HepG2 (cell line): ENCODE measurements around the gene ARVCF. TPM values are rescaled to one million over a fixed set of nuclear protein-coding genes. Genes with fewer than 3 reads are reported as not detected.

Experiments used
- ARID5B ChIP-seq: IDR thresholded peaks from 2 replicates; pipeline ENCODE4 v1.4.0; 2020; ENCODE audit warnings: mild to moderate bottlenecking, missing genetic modification reagents
- CEBPB ChIP-seq: IDR thresholded peaks from 2 replicates; pipeline ENCODE4 v1.6.1; 2011; ENCODE audit warnings: low read depth, low read length, improper control_type of control experiment, borderline replicate concordance
- CHCHD3 ChIP-seq: sonication (generic); formaldehyde crosslinking; IDR thresholded peaks from 2 replicates; pipeline ENCODE4 v1.8.0; 2022; ENCODE audit warnings: mild to moderate bottlenecking, missing genetic modification reagents, moderate library complexity
- DMTF1 ChIP-seq: sonication (generic); formaldehyde crosslinking; IDR thresholded peaks from 2 replicates; pipeline ENCODE4 v1.4.0; 2020; ENCODE audit warnings: mild to moderate bottlenecking, missing genetic modification reagents
- E2F2 ChIP-seq: sonication (generic); formaldehyde crosslinking; IDR thresholded peaks from 2 replicates; pipeline ENCODE4 v1.4.0; 2020; ENCODE audit warnings: missing genetic modification reagents, borderline replicate concordance
- E2F5 ChIP-seq: sonication (generic); formaldehyde crosslinking; conservative IDR thresholded peaks from 2 replicates; pipeline ENCODE4 v1.4.0; 2020; ENCODE audit warnings: missing genetic modification reagents
- ELK4 ChIP-seq: sonication (generic); formaldehyde crosslinking; IDR thresholded peaks from 2 replicates; pipeline ENCODE4 v1.9.0; 2021; ENCODE audit warnings: missing genetic modification reagents, borderline replicate concordance
- HNF4G ChIP-seq, 2 experiments: sonication (generic) in 1 of 2; formaldehyde crosslinking in 1 of 2; IDR thresholded peaks; 2 replicates each; pipeline versions ENCODE4 v1.4.0 to v1.6.1; 2011 to 2020; ENCODE audit warnings: borderline replicate concordance in 2 of 2, low read depth in 2 of 2, mild to moderate bottlenecking in 2 of 2, low read length in 1 of 2, missing genetic modification reagents in 1 of 2, moderate library complexity in 1 of 2
- PAWR ChIP-seq: sonication (generic); formaldehyde crosslinking; IDR thresholded peaks from 2 replicates; pipeline ENCODE4 v1.4.0; 2020; ENCODE audit warnings: missing genetic modification reagents, mild to moderate bottlenecking, borderline replicate concordance
- TP53 ChIP-seq: sonication (generic); formaldehyde crosslinking; conservative IDR thresholded peaks from 2 replicates; pipeline ENCODE4 v1.4.0; 2020; ENCODE audit warnings: missing genetic modification reagents
- YEATS4 ChIP-seq: sonication (generic); formaldehyde crosslinking; IDR thresholded peaks from 2 replicates; pipeline ENCODE4 v1.4.0; 2020; ENCODE audit warnings: missing genetic modification reagents, borderline replicate concordance
- ZNF180 ChIP-seq: sonication (generic); formaldehyde crosslinking; IDR thresholded peaks from 2 replicates; pipeline ENCODE4 v1.4.0; 2020; ENCODE audit warnings: low read depth, missing genetic modification reagents, borderline replicate concordance
- ZNF331 ChIP-seq: sonication (generic); formaldehyde crosslinking; IDR thresholded peaks from 2 replicates; pipeline ENCODE4 v1.4.0; 2020; ENCODE audit warnings: missing genetic modification reagents
- polyA plus RNA-seq, 8 experiments: library from polyadenylated mRNA; depleted of rRNA in 3 of 8; stranded (reverse) in 7 of 8; unstranded in 1 of 8; fragments of >200 nt; fragmentation: Illumina TruSeq in 4 of 8; extraction: Trizol in 4 of 8; gene quantifications; 2 replicates each; pipeline versions ENCODE4 v1.2.1 to v1.2.3, GENCODE V29; 2011 to 2016; ENCODE audit warnings: low read depth in 4 of 8, missing spikeins in 1 of 8, mixed read lengths in 1 of 8; ENCODE audit not compliant: insufficient read depth in 1 of 8
- total RNA-seq, 5 experiments: library from RNA; depleted of rRNA; stranded (reverse); fragments of >200 nt; fragmentation: Illumina TruSeq; extraction: Trizol; gene quantifications; 2 replicates each; pipeline ENCODE4 v1.2.3, GENCODE V29; 2016; ENCODE audit warnings: low read depth in 1 of 5

Gene ARVCF
- total and polyA plus RNA-seq, 2 of the 13 experiments (the other 11 are each of a cell fraction or from before 2014, with no cell fraction given), result 16.4 to 17.7 TPM

- TF ChIP-seq ARID5B (CRISPR knock-in tag) (peak; percentile 76), ZNF180 (CRISPR knock-in tag) (no peak), TP53 (CRISPR knock-in tag) (no peak), PAWR (no peak), E2F2 (CRISPR knock-in tag) (no peak), CEBPB (no peak), ZNF331 (peak; percentile 49; the same call in 1 of the 2 replicates), E2F5 (CRISPR knock-in tag) (no peak), ELK4 (CRISPR knock-in tag) (no peak), DMTF1 (CRISPR knock-in tag) (no peak), CHCHD3 (CRISPR knock-in tag) (no peak), YEATS4 (CRISPR knock-in tag) (0 out of 2 replicates have a peak, but pooled peaks have one; percentile 27), HNF4G (IDR thresholded peaks at IDR 0.05; ENCODE audit: borderline replicate concordance, low read depth, low read length) (no peak), HNF4G (CRISPR knock-in tag; IDR thresholded peaks at IDR 0.05; ENCODE audit: borderline replicate concordance, low read depth) (no peak)
Measured at GRCh38 chr22:20010307-20011122, 6.1 kb downstream of the ARVCF start (continued).
